Hematopoietic multipotent progenitor cell treated with erythropoietin and hydrocortisone succinate and interleukin-3 and kit ligand, for 4 days (in vitro differentiated cells): ENCODE measurements around the gene CAPN14.

Experiments used
- DNase-seq: peaks from one replicate; pipeline ENCODE4 v3.0.0-alpha.2; 2015

The CAPN14 gene

DNA sequence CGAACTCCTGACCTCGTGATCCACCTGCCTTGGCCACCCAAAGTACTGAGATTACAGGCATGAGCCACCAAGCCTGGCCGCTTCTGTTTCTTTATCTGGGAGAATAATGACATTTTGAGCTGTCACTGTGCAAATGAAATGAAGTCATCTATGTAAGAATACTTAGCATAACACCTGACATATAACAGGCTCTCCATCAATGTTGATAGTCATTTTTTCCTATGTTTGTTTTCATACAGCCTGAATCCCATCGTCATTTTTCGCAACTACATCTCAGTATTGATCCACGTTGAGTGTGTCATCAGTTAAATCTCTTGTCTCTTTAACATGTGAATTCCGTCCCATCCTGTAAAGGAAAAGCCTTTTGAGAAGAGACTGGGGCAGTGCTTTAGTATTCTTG, 6.4 kb upstream of the CAPN14 start:
- DNase-seq, result no peak

- DNase-seq, result peak; percentile 76
These were observed 5.7 kb upstream of the CAPN14 start for GRCh38 chr2:31223026-31223425.

GRCh38 chr2:31222071-31222470, 4.8 kb upstream of the CAPN14 start:
- DNase-seq, result peak; percentile 59

DNA sequence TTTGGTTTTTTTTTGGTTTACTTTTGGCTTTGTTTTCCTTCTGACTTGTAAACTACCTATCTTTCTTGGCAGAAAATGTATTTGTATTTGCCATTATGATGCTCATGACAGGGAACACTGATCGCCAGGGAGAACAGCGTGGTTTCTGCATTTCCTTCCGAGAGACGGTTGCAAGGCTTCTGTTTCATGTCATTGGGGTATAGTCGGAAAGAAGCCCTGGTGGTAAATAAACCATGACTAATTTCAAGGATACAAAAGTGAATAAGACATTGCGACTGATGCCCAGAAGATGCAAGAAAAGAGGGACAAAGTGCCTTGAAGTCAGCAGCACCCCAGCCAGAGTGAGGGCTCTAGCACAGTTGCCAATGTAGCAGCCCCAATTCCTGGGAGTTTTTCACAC, 4.2 kb upstream of the CAPN14 start:
- DNase-seq, result peak; percentile 43

GRCh38 chr2:31219131-31219969, 2.0 kb upstream of the CAPN14 start:
- peak; percentile 71 for DNase-seq

GRCh38 chr2:31216734-31217133, 581 bp downstream of the CAPN14 start:
- DNase-seq, result peak; percentile 92

DNA sequence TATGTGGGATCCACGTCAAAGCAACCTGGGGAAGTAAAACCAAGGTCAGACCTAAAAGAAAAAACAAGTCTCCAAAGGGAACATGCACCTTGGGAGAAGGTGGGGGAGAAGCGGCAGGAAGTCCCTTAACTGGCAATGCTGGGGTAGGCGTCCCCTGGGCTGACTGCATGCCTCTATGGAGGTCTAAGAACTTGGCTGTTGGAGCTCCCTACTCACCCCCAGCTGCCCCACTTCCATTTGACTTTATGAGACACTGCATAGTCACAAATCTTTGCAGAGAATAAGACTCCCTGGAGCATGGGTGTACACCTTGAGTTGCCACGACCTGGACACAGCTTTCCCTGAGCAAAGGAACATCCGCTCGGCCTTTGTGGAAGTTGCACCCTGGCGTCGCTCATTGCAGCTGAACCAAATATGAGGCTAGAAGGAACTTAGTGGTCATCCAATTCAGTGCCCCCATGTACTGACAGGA, 2.8 kb downstream of the CAPN14 start:
- no peak for DNase-seq

GRCh38 chr2:31213601-31214443, 3.5 kb downstream of the CAPN14 start:
- DNase-seq, result no peak

GRCh38 chr2:31212659-31213600, 4.4 kb downstream of the CAPN14 start:
- no peak for DNase-seq

DNA sequence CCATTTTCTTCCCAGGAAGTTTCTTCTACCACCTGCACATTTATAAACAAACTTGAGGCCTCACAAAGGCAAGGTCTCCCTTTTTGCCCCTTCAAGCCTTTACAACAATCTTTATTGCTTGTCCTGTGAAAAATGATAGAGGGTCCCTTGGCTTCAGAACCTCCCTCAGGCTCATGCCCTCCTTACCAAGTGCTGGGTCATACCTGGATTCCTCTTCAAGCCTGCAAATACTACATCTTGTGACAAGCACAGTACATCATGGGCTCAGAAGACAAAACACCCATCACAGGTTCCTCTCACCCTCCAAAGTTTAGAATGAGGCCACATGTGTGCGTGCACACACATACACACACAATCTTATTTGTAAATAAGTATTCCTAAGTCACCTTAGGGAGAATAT, 9.1 kb downstream of the CAPN14 start:
- no peak for DNase-seq

GRCh38 chr2:31207790-31208189, 9.5 kb downstream of the CAPN14 start:
- no peak for DNase-seq

DNA sequence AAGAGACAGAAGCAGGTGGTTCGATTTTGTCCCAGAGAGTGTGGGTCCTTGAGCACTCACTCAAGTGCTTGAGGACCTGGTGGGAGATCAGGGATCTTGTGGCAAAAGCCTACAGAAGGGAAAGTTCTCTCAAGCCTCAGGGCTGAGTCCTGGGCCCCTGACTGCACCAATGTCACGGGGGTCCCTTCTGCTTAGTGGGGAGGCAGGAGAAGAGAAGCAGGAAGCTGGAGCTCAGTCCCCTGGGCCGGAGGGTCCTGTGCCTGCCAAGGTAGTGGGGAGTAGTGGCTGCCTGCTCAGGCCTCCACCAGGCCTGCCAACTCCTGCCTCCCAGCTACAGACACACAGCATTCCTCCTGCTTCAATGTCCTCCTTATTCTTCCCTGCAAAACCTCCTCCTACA, 11.7 kb downstream of the CAPN14 start:
- DNase-seq, result no peak

DNA sequence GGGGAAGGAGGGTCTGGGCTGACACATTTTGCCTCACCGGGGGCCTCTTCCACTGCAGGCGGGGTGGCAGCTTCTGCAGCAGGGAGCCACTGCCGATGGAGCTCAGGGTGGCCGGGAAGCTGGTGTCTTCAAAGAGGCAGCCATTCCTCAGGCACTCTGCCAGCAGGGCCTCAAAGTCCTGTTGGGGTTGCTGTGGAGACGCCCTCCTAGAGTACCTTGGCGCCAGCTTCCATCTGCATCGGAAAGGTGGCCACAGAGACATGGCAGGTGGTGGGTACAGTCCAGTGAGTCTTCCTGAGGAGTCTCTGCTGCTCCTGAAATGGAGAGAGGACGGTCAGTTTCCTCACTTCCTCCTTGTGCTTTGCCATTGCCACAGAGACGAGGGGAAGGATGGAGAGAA, 12.1 kb downstream of the CAPN14 start:
- DNase-seq, result no peak

DNA sequence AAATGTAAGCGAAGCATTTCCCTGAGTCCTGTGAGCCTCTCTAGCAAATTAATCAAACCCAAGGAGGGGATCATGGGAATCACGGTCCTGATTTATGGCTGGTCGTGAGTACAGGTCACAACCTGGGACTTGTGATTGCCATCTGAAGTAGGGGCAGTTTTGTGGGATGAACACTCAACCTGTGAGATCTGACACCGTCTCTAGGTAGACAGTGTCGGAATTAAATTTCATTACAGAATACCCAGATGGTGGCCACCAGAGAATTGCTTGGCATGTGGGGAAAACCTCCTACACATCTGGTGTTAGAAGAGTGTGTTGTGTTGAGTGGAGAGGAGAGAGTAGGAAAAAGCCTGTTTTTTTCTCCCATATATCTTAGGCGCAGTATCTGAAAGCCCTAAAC, 12.5 kb downstream of the CAPN14 start:
- no peak for DNase-seq

DNA sequence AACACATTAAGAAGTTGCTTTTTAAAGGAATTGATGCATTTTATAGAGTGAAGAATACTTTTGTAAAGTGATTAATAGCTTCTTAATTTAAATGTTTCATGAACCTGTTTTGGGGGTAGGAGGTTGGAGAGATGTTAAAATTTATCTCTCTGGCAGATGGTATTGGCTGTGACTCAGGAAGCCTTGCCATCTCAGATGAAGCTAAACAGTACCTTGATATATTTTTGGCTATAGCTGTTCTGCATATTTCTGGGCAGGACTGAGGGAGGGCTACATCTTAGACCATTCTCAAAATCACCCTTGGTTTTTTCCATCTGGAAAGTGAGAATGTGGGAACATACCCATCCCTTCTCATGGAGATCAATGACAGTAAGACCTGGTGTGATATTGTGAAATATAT, 13.4 kb downstream of the CAPN14 start:
- DNase-seq, result no peak

DNA sequence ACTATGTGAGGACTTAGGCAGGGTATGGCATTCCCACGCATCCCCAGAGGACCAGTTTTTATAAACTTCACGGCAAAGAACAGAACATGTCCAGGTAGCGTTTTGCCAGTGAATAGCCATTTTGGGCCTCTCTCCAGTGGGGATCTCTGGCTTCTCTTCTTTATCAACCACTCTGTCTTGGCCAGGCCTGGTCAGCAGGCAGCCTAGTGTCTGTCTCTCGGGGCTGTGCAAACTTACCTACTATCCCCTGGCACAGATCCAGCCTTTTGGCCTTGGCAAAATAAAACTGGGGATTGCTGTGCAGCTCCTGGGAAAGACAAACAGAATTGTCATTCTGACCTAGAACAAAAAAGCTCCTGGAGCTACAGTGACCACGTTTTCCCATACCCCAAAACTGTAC, 14.5 kb downstream of the CAPN14 start:
- DNase-seq, result no peak

DNA sequence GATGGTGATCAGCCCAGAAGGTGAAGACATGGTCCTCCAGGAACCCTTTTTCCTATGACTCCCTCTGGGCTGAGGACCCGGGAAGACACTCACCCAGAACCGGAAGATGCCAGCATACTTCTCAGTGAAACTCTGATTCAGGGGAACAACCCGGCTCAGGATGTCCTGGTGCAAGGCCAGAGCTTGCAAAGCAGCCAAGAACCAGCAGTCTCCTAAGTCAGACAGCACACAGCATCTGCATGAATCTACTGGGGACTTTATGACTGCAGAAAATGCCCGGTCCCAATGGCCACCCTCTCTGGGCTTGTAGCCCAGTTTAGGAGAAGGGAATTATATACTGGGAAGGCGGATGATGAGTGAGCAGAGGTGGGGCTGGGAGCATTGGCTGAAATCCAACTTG, 15.3 kb downstream of the CAPN14 start:
- DNase-seq, result no peak

DNA sequence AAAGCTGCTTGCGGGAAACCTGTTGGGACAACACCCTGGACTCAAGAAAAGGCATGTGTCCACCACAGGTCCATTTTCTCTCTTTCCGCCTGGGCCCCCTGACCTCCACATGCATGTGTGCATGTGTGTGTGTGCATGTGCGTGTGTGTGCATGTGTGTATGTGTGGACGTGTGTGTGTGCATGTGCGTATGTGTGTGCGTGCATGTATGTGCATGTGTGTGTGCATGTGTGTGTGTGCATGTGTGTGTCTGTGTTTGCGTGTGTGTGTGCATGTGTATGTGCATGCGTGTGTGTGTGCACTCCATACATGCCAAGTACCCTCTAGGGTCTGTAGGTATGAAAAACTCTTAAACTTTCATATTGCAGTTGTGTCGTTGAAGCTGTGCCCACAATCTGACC, 16.3 kb downstream of the CAPN14 start:
- no peak for DNase-seq

GRCh38 chr2:31199206-31199605, 18.1 kb downstream of the CAPN14 start:
- no peak for DNase-seq

DNA sequence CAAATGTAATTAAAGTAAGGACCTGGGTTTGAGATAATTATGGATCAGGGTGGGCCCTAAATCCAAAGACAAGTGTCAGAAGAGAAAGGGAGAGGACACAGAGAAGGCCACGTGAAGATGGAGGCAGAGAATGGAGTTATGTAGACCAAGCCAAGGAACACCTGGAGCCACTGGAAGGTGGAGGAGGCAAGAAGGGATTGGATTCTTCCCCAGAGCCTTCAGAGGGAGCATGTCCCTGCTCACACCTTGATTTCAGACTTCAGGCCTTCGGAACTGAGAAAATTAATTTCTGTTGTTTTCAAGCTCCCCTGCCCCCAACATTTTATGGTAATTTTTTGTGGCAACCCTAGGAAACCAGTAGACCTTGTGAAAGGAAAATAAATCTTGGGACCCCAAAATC, 19.6 kb downstream of the CAPN14 start:
- no peak for DNase-seq

GRCh38 chr2:31197166-31197565, 20.1 kb downstream of the CAPN14 start:
- no peak for DNase-seq

DNA sequence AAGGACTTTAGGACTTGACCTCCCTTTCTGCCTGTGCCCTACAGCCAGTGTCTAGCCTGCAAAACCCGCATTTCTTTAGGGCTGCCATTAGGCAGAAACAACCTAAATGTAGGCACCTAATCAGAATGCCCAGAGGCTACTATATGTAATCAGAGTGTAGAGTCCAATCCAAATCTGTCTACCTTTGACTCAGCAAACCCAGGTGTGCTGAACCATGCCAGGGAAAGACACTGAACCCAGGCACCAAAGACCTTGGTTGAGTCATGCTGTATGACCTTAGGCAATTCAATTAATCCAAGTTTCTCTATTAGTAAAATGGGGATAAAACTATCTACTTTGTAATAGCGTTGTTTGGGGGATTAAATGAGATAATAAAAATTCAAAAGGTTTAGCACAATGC, 20.7 kb downstream of the CAPN14 start:
- no peak for DNase-seq

DNA sequence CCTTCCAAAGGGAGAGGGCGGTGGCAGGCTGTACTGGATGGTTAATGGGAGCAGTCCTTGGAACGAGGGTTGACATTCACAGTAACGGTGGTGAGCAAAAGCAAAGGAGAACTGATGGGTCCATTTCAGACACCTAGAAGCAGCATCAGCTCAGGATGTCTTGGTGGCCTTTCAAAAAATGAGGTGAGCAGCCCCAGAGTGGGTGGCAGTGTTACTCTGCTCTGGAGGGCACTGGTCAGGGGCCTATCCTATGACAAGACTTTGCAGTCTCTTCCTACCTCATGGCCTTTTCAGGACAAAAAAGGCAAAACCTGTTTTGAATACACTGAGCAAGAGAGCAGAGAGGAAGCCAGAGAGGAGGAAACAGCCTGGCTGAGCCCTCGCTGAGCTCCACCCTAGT, 23.5 kb downstream of the CAPN14 start:
- no peak for DNase-seq
